Measurements from ENCODE around the gene DDX42. TPM values are rescaled to one million over a fixed set of nuclear protein-coding genes. Genes with fewer than 3 reads are reported as not detected.
"Not testable (repeated sequence)": the region's sequence is repeated elsewhere in the genome, so short reads cannot be mapped to it uniquely, and the experiment has no call there.

Gene DDX42
- total and polyA plus RNA-seq, 4 donors: 90.1 to 114 (median 107) TPM

DNA sequence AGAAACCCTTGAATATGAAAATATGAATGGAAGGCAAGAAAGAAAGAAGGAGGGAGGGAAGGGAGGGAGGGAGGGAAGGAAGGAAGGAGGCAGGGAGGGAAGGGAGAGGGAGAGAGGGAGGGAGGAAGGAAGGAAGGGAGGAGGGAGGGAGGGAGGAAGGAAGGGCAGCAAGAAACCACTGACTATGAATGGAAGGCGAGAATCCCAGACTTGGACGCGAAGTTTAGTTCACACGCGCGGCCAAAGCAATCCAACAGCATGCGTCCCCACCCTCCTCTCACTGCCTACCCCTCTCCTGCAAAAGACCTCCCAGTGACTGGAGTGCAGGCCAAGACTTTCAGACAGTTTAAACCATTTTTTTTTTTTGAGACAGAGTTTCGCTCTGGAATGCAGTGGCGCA is 76.4 kb downstream of the DDX42 start:
- Histone ChIP-seq H3K27ac (ENCODE audit: low read depth, low read length) (no peak overlapping the region), H3K27me3 (ENCODE audit: control insufficient read depth, insufficient read depth, low read length) (no peaks in the 10 kb centered on the region), H3K9me3 (ENCODE audit: control insufficient read depth, insufficient read depth, low read length) (peaks cover 3% of the 10 kb centered on the region), H3K4me1 (ENCODE audit: control insufficient read depth, insufficient read depth, low read length) (peaks cover 14% of the 10 kb centered on the region), H3K4me3 (ENCODE audit: low read depth, low read length) (no peak overlapping the region), H3K36me3 (ENCODE audit: control insufficient read depth, insufficient read depth, low read length) (no peaks in the 10 kb centered on the region)
- no peak for DNase-seq (ENCODE audit: low read depth in 4 of 6, low spot score in 6 of 6)
- 83% methylated on average over 7 of the region's 9 CpGs for WGBS (ENCODE audit: insufficient coverage)

DNA sequence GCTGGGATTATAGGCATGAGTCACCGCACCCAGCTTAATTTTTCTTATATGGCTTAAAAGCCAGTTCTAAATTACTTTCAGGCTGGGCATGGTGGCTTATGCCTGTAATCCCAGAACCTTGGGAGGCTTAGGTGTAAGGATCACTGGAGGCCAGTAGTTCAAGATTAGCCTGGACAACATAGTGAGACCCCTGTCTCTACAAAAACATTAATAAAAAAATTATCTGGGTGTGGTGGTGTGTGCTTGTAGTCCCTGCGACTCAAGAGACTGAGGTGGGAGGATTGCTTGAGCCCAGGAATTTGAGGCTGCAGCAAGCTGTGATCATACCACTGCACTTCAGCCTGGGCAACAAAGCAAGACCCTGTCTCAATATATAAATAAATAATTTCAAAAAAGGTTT is 79.3 kb downstream of the DDX42 start:
- peaks cover 14% of the 10 kb centered on the region for H3K4me1 ChIP-seq (ENCODE audit: control insufficient read depth, insufficient read depth, low read length)
- whole genome bisulfite sequencing (ENCODE audit: insufficient coverage): no CpG with 5 or more reads among the region's 2 CpGs

DNA sequence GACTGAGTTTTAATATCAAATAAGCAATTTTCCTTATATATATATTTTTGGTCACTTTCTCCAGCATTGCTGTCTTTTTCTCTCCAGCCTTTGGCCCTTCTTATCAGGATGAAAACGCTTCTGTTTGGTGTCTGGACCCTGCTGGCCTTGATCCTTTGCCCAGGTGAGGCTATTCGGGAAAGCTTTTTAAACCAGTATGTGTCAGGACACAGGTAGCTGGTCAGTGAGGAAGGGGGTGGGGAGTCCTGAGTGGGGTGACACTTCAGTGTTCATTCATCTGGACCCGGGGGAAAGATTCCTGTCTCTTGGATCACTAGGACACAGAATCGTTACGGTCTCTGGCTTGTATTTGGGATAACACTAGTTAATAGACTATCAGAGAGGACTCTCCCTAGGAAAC is 80.7 kb downstream of the DDX42 start:
- no peak overlapping the region for H3K4me3 ChIP-seq (ENCODE audit: low read depth, low read length)
- H3K9me3 ChIP-seq (ENCODE audit: control insufficient read depth, insufficient read depth, low read length): no peaks in the 10 kb centered on the region
- no peaks in the 10 kb centered on the region for H3K36me3 ChIP-seq (ENCODE audit: control insufficient read depth, insufficient read depth, low read length)
- no peaks in the 10 kb centered on the region for H3K27me3 ChIP-seq (ENCODE audit: control insufficient read depth, insufficient read depth, low read length)
- 89% methylated on average over 4 of the region's 5 CpGs for WGBS (ENCODE audit: insufficient coverage)
- H3K27ac ChIP-seq (ENCODE audit: low read depth, low read length): no peak overlapping the region
- peaks cover under 1% of the 10 kb centered on the region for H3K4me1 ChIP-seq (ENCODE audit: control insufficient read depth, insufficient read depth, low read length)
- DNase-seq (ENCODE audit: low read depth in 4 of 6, low spot score in 6 of 6): no peak

More for the DNA sequence above, 79.3 kb downstream of the DDX42 start:
- DNase-seq (ENCODE audit: low read depth in 4 of 6, low spot score in 6 of 6): no peak
- Histone ChIP-seq H3K27ac (ENCODE audit: low read depth, low read length) (no peak overlapping the region), H3K36me3 (ENCODE audit: control insufficient read depth, insufficient read depth, low read length) (no peaks in the 10 kb centered on the region), H3K27me3 (ENCODE audit: control insufficient read depth, insufficient read depth, low read length) (no peaks in the 10 kb centered on the region), H3K4me3 (ENCODE audit: low read depth, low read length) (no peak overlapping the region), H3K9me3 (ENCODE audit: control insufficient read depth, insufficient read depth, low read length) (no peaks in the 10 kb centered on the region)

DNA sequence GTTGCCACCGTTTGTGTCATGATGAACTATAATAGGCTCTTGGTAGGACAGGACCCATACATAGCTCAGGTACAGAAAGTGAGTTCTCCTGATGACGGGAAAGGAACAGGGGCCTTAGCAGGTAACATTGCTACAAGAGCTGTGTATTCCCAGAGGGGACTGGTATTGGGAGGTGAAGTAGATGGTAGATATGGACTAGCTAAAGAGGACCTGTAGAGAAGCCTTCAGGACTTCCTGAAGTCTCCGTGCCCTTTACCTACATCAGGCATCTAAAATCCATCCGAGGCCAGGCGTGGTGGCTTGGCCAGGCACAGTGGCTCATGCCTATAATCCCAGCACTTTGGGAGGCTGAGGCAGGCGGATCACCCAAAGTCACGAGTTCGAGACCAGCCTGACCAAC is 81.2 kb downstream of the DDX42 start:
- H3K27ac ChIP-seq (ENCODE audit: low read depth, low read length): no peak overlapping the region
- H3K4me3 ChIP-seq (ENCODE audit: low read depth, low read length): no peak overlapping the region
- H3K36me3 ChIP-seq (ENCODE audit: control insufficient read depth, insufficient read depth, low read length): no peaks in the 10 kb centered on the region
- DNase-seq (ENCODE audit: low read depth in 4 of 6, low spot score in 6 of 6): no peak
- H3K27me3 ChIP-seq (ENCODE audit: control insufficient read depth, insufficient read depth, low read length): no peaks in the 10 kb centered on the region
- H3K9me3 ChIP-seq (ENCODE audit: control insufficient read depth, insufficient read depth, low read length): no peaks in the 10 kb centered on the region
- WGBS (ENCODE audit: insufficient coverage): 90% methylated on average over 8 of the region's 8 CpGs
- no peaks in the 10 kb centered on the region for H3K4me1 ChIP-seq (ENCODE audit: control insufficient read depth, insufficient read depth, low read length)

DNA sequence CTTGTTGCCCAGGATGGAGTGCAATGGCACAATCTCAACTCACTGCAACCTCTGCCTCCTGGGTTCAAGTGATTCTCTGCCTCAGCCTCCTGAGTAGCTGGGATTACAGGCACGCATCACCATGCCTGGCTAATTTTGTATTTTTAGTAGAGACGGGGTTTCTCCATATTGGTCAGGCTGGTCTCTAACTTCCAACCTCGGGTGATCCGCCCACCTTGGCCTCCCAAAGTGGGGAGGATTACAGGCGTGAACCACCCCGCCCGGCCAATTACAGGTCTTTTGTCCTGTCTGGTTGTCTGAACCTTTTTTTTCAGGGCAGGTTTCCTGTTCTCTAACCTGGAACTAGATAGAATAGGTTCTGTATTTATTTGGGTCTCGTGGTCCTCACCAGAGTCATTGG is 82.5 kb downstream of the DDX42 start:
- H3K27ac ChIP-seq (ENCODE audit: low read depth, low read length); H3K27me3 ChIP-seq (ENCODE audit: control insufficient read depth, insufficient read depth, low read length); H3K4me1 ChIP-seq (ENCODE audit: control insufficient read depth, insufficient read depth, low read length); H3K36me3 ChIP-seq (ENCODE audit: control insufficient read depth, insufficient read depth, low read length); H3K9me3 ChIP-seq (ENCODE audit: control insufficient read depth, insufficient read depth, low read length); DNase-seq (ENCODE audit: low read depth in 4 of 6, low spot score in 6 of 6); H3K4me3 ChIP-seq (ENCODE audit: low read depth, low read length): not testable (repeated sequence)
- WGBS (ENCODE audit: insufficient coverage): 92% methylated on average over 6 of the region's 8 CpGs

DNA sequence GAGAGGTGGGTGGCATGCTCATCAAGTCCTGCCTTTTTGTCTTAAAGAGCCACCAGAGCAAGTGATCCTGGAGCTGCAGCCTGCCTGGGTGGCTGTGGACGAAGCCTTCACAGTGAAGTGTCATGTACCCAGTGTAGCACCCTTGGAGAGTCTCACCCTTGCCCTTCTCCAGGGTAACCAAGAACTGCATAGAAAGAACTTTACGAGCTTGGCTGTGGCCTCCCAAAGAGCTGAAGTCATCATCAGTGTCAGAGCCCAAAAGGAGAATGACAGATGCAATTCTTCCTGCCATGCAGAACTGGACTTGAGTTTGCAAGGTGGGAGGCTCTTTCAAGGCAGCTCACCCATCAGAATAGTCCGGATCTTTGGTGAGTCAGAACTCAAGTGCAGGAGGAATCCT is 85.3 kb downstream of the DDX42 start:
- no peaks in the 10 kb centered on the region for H3K36me3 ChIP-seq (ENCODE audit: control insufficient read depth, insufficient read depth, low read length)
- H3K4me1 ChIP-seq (ENCODE audit: control insufficient read depth, insufficient read depth, low read length): no peaks in the 10 kb centered on the region
- no peak for DNase-seq (ENCODE audit: low read depth in 4 of 6, low spot score in 6 of 6)
- 59% methylated on average over 3 of the region's 3 CpGs for WGBS (ENCODE audit: insufficient coverage)
- no peak overlapping the region for H3K4me3 ChIP-seq (ENCODE audit: low read depth, low read length)
- H3K27ac ChIP-seq (ENCODE audit: low read depth, low read length): no peak overlapping the region
- no peaks in the 10 kb centered on the region for H3K9me3 ChIP-seq (ENCODE audit: control insufficient read depth, insufficient read depth, low read length)
- no peaks in the 10 kb centered on the region for H3K27me3 ChIP-seq (ENCODE audit: control insufficient read depth, insufficient read depth, low read length)

DNA sequence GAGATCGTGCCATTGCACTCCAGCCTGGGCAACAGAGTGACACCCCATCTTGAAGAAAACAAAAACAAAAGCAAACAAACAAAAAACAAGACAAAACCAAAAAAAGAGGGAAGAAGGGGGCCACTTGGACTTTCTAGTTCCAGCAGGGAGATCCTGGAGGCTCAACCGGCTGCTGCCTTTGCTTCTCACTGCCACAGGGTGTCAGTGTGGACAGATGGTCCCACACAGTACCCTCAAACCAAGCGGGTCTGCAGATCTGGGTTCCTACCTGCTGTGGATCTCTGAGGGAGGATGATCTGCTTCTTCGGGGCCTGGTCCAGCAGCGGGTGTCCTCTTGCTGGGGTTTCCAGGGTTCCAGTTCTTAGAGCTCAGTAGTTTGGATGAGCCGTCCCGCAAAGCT is 92.7 kb downstream of the DDX42 start:
- WGBS (ENCODE audit: insufficient coverage): no CpG with 5 or more reads among the region's 7 CpGs
- not testable (repeated sequence) for H3K27me3 ChIP-seq (ENCODE audit: control insufficient read depth, insufficient read depth, low read length); H3K9me3 ChIP-seq (ENCODE audit: control insufficient read depth, insufficient read depth, low read length); H3K27ac ChIP-seq (ENCODE audit: low read depth, low read length); H3K4me1 ChIP-seq (ENCODE audit: control insufficient read depth, insufficient read depth, low read length); H3K4me3 ChIP-seq (ENCODE audit: low read depth, low read length); H3K36me3 ChIP-seq (ENCODE audit: control insufficient read depth, insufficient read depth, low read length)
- peak in 1 of 6 donors; percentile 12 for DNase-seq (ENCODE audit: low read depth in 4 of 6, low spot score in 6 of 6)

Other genes with a start within 250 kb of the DDX42 start
- gene DCAF7, start 223.7 kb upstream of the DDX42 start, total RNA-seq: 10 to 100 TPM; 41.9 to 53.2 TPM
- 100 to 1,000 TPM; 107 to 122 TPM for gene DCAF7, start 223.7 kb upstream of the DDX42 start, polyA plus RNA-seq (ENCODE audit: insufficient read length in 2 of 2)
- gene TACO1, start 173.3 kb upstream of the DDX42 start, total RNA-seq: 10 to 100 TPM; 10.3 to 11.4 TPM
- gene TACO1, start 173.3 kb upstream of the DDX42 start, polyA plus RNA-seq (ENCODE audit: insufficient read length in 2 of 2): 10 to 100 TPM; 21.0 to 21.1 TPM
- 10 to 100 TPM; 26.9 to 42.6 TPM for gene MAP3K3, start 151.8 kb upstream of the DDX42 start, total RNA-seq
- 10 to 100 TPM; 21.9 to 33.1 TPM for gene MAP3K3, start 151.8 kb upstream of the DDX42 start, polyA plus RNA-seq (ENCODE audit: insufficient read length in 2 of 2)
- 10 to 100 TPM in 1 of 2 donors, 1 to 10 TPM in 1; 8.8 to 31.7 TPM for gene LIMD2, start 74.0 kb upstream of the DDX42 start, total RNA-seq
- gene LIMD2, start 74.0 kb upstream of the DDX42 start, polyA plus RNA-seq (ENCODE audit: insufficient read length in 2 of 2): 10 to 100 TPM; 48.6 to 50.8 TPM
- gene STRADA, start 32.4 kb upstream of the DDX42 start, total RNA-seq: 10 to 100 TPM; 39.9 to 40.2 TPM
- 100 to 1,000 TPM in 1 of 2 donors, 10 to 100 TPM in 1; 73.2 to 108 TPM for gene STRADA, start 32.4 kb upstream of the DDX42 start, polyA plus RNA-seq (ENCODE audit: insufficient read length in 2 of 2)
- gene CCDC47, start 573 bp upstream of the DDX42 start, total RNA-seq: 10 to 100 TPM; 74.9 to 75.6 TPM
- 10 to 100 TPM; 68.9 to 85.7 TPM for gene CCDC47, start 573 bp upstream of the DDX42 start, polyA plus RNA-seq (ENCODE audit: insufficient read length in 2 of 2)
- gene PSMC5, start 53.3 kb downstream of the DDX42 start, total RNA-seq: 10 to 100 TPM; 37.4 to 52.9 TPM
- gene PSMC5, start 53.3 kb downstream of the DDX42 start, polyA plus RNA-seq (ENCODE audit: insufficient read length in 2 of 2): 100 to 1,000 TPM; 182 to 193 TPM
- gene FTSJ3, start 53.5 kb downstream of the DDX42 start, total RNA-seq: 10 to 100 TPM; 26.1 to 42.2 TPM
- 10 to 100 TPM; 37.5 to 49.8 TPM for gene FTSJ3, start 53.5 kb downstream of the DDX42 start, polyA plus RNA-seq (ENCODE audit: insufficient read length in 2 of 2)
- gene SMARCD2, start 68.5 kb downstream of the DDX42 start, total RNA-seq: 10 to 100 TPM; 28.1 to 52.3 TPM
- 10 to 100 TPM; 24.4 to 36.6 TPM for gene SMARCD2, start 68.5 kb downstream of the DDX42 start, polyA plus RNA-seq (ENCODE audit: insufficient read length in 2 of 2)
- 1 to 10 TPM in 1 of 2 donors, not detected in 1; 7.2 TPM for gene CSH2, start 99.5 kb downstream of the DDX42 start, total RNA-seq
- gene CSH2, start 99.5 kb downstream of the DDX42 start, polyA plus RNA-seq (ENCODE audit: insufficient read length in 2 of 2): 1 to 10 TPM in 1 of 2 donors, under 1 TPM in 1; 0.47 to 5.5 TPM
- gene GH2, start 107.8 kb downstream of the DDX42 start, total RNA-seq: under 1 TPM in 1 of 2 donors, not detected in 1; 0.44 TPM
- gene GH2, start 107.8 kb downstream of the DDX42 start, polyA plus RNA-seq (ENCODE audit: insufficient read length in 2 of 2): not detected
- gene CSH1, start 122.4 kb downstream of the DDX42 start, total RNA-seq: 10 to 100 TPM in 1 of 2 donors, not detected in 1; 18.1 TPM
- 1 to 10 TPM; 1.3 to 5.2 TPM for gene CSH1, start 122.4 kb downstream of the DDX42 start, polyA plus RNA-seq (ENCODE audit: insufficient read length in 2 of 2)
- gene CSHL1, start 137.1 kb downstream of the DDX42 start, total RNA-seq: 1 to 10 TPM in 1 of 2 donors, not detected in 1; 1.0 TPM
- gene CSHL1, start 137.1 kb downstream of the DDX42 start, polyA plus RNA-seq (ENCODE audit: insufficient read length in 2 of 2): not detected
- gene GH1, start 144.7 kb downstream of the DDX42 start, total RNA-seq: 1 to 10 TPM in 1 of 2 donors, not detected in 1; 5.5 TPM
- gene GH1, start 144.7 kb downstream of the DDX42 start, polyA plus RNA-seq (ENCODE audit: insufficient read length in 2 of 2): not detected
- 1 to 10 TPM; 1.1 to 1.2 TPM for gene CD79B, start 158.2 kb downstream of the DDX42 start, total RNA-seq
- under 1 TPM; 0.36 TPM for gene CD79B, start 158.2 kb downstream of the DDX42 start, polyA plus RNA-seq (ENCODE audit: insufficient read length in 2 of 2)
- under 1 TPM; 0.20 to 0.28 TPM for gene SCN4A, start 198.7 kb downstream of the DDX42 start, total RNA-seq
- gene SCN4A, start 198.7 kb downstream of the DDX42 start, polyA plus RNA-seq (ENCODE audit: insufficient read length in 2 of 2): under 1 TPM; 0.14 to 0.17 TPM
- 10 to 100 TPM in 1 of 2 donors, 1 to 10 TPM in 1; 2.8 to 13.4 TPM for gene PRR29, start 224.2 kb downstream of the DDX42 start, total RNA-seq
- 10 to 100 TPM; 12.3 to 17.7 TPM for gene PRR29, start 224.2 kb downstream of the DDX42 start, polyA plus RNA-seq (ENCODE audit: insufficient read length in 2 of 2)
- 10 to 100 TPM; 10.1 to 37.0 TPM for gene ICAM2, start 246.5 kb downstream of the DDX42 start, total RNA-seq
- 10 to 100 TPM; 15.6 to 21.0 TPM for gene ICAM2, start 246.5 kb downstream of the DDX42 start, polyA plus RNA-seq (ENCODE audit: insufficient read length in 2 of 2)